IgD-negative memory B cell (primary cell): ENCODE data around the gene FOCAD. TPM values are rescaled to one million over a fixed set of nuclear protein-coding genes. Genes with fewer than 3 reads are reported as not detected.
"Not testable (repeated sequence)": the region's sequence is repeated elsewhere in the genome, so short reads cannot be mapped to it uniquely, and the experiment has no call there.

ENCODE experiments used
- H3K27ac Mint-ChIP-seq, 3 donors: one replicate each; pipeline ENCODE4 v1.8.0; 2020 to 2022; ENCODE audit warnings: mild to moderate bottlenecking in 3 of 3, mixed read lengths in 3 of 3, moderate library complexity in 1 of 3
- H3K27me3 Mint-ChIP-seq: one replicate; pipeline ENCODE4 v1.8.0; 2021; ENCODE audit warnings: mixed read lengths
- H3K36me3 Mint-ChIP-seq: one replicate; pipeline ENCODE4 v1.8.0; 2020; ENCODE audit warnings: mild to moderate bottlenecking, mixed read lengths
- H3K4me1 Mint-ChIP-seq, 3 donors: one replicate each; pipeline ENCODE4 v1.8.0; 2020 to 2022; ENCODE audit warnings: mixed read lengths in 3 of 3, mild to moderate bottlenecking in 1 of 3
- H3K4me3 Mint-ChIP-seq, 4 donors: one replicate each; pipeline ENCODE4 v1.8.0; 2020 to 2022; ENCODE audit warnings: mild to moderate bottlenecking in 4 of 4, mixed read lengths in 4 of 4, moderate library complexity in 3 of 4
- H3K9me3 Mint-ChIP-seq, 3 donors: one replicate each; pipeline ENCODE4 v1.8.0; 2020 to 2021; ENCODE audit warnings: mixed read lengths in 3 of 3, mild to moderate bottlenecking in 1 of 3
- polyA plus RNA-seq: library from polyadenylated mRNA; unstranded; fragments of 300-500 nt; fragmentation: Illumina TruSeq; gene quantifications from one replicate; pipeline ENCODE4 v1.2.3, GENCODE V29; 2021

Gene FOCAD
- polyA plus RNA-seq, 1 donor from 2014 or later, result 5.3 TPM

- Mint-ChIP-seq H3K27me3 (no peaks in the 10 kb centered on the region), H3K36me3 (peaks cover 6% of the 10 kb centered on the region), H3K27ac (no peak overlapping the region), H3K4me3 (no peak overlapping the region), H3K4me1 (peaks cover 0 to 4% (median 2%) of the 10 kb centered on the region in 3 donors), H3K9me3 (no peaks in the 10 kb centered on the region)
Measured at GRCh38 chr9:20945856-20946255, 261.8 kb downstream of the FOCAD start.

GRCh38 chr9:20948703-20949102 is 264.6 kb downstream of the FOCAD start:
- H3K9me3 Mint-ChIP-seq, result no peaks in the 10 kb centered on the region
- no peak overlapping the region for H3K27ac Mint-ChIP-seq
- H3K27me3 Mint-ChIP-seq, result no peaks in the 10 kb centered on the region
- H3K4me3 Mint-ChIP-seq, result no peak overlapping the region
- peaks cover 21% of the 10 kb centered on the region for H3K36me3 Mint-ChIP-seq
- H3K4me1 Mint-ChIP-seq, result peaks cover 0 to 1% (median 0%) of the 10 kb centered on the region in 3 donors

- no peaks in the 10 kb centered on the region for H3K27me3 Mint-ChIP-seq
- H3K27ac Mint-ChIP-seq, result no peak overlapping the region
- H3K4me1 Mint-ChIP-seq, result peaks cover 0 to 1% (median 0%) of the 10 kb centered on the region in 3 donors
- no peak overlapping the region for H3K4me3 Mint-ChIP-seq
- no peaks in the 10 kb centered on the region for H3K9me3 Mint-ChIP-seq
- peaks cover 18% of the 10 kb centered on the region for H3K36me3 Mint-ChIP-seq
Measured at GRCh38 chr9:20950707-20951106, 266.6 kb downstream of the FOCAD start.

GRCh38 chr9:20962536-20963225 is 278.6 kb downstream of the FOCAD start:
- no peaks in the 10 kb centered on the region for H3K27me3 Mint-ChIP-seq
- H3K27ac Mint-ChIP-seq, result no peak overlapping the region
- peaks cover 0 to 4% (median 0%) of the 10 kb centered on the region in 3 donors for H3K9me3 Mint-ChIP-seq
- peaks cover 16% of the 10 kb centered on the region for H3K36me3 Mint-ChIP-seq
- H3K4me1 Mint-ChIP-seq, result peaks cover 0 to 6% (median 0%) of the 10 kb centered on the region in 3 donors
- no peak overlapping the region for H3K4me3 Mint-ChIP-seq

GRCh38 chr9:20972684-20973083 is 288.6 kb downstream of the FOCAD start:
- Mint-ChIP-seq H3K4me1 (peaks cover 4 to 10% (median 7%) of the 10 kb centered on the region in 3 donors), H3K27ac (no peak overlapping the region), H3K36me3 (peaks cover under 1% of the 10 kb centered on the region), H3K27me3 (no peaks in the 10 kb centered on the region), H3K9me3 (peaks cover 2 to 14% (median 2%) of the 10 kb centered on the region in 3 donors), H3K4me3 (no peak overlapping the region)

- H3K9me3 Mint-ChIP-seq, result peaks cover 2 to 14% (median 2%) of the 10 kb centered on the region in 3 donors
- H3K27me3 Mint-ChIP-seq, H3K4me1 Mint-ChIP-seq, H3K4me3 Mint-ChIP-seq, H3K36me3 Mint-ChIP-seq, H3K27ac Mint-ChIP-seq: not testable (repeated sequence)
Measured at GRCh38 chr9:20973246-20973947, 289.3 kb downstream of the FOCAD start.

- H3K4me3 Mint-ChIP-seq, H3K36me3 Mint-ChIP-seq, H3K4me1 Mint-ChIP-seq: not testable (repeated sequence)
Measured at GRCh38 chr9:20974191-20974938, 290.3 kb downstream of the FOCAD start.

GRCh38 chr9:20978249-20978648 is 294.2 kb downstream of the FOCAD start:
- Mint-ChIP-seq H3K4me3 (no peak overlapping the region), H3K36me3 (peaks cover 6% of the 10 kb centered on the region), H3K27ac (no peak overlapping the region), H3K27me3 (no peaks in the 10 kb centered on the region), H3K4me1 (peaks cover 11 to 20% (median 13%) of the 10 kb centered on the region in 3 donors), H3K9me3 (peaks cover 0 to 14% (median 2%) of the 10 kb centered on the region in 3 donors)

More at GRCh38 chr9:20974191-20974938, 290.3 kb downstream of the FOCAD start:
- not testable (repeated sequence) for H3K27me3 Mint-ChIP-seq, H3K27ac Mint-ChIP-seq
- peaks cover 2 to 14% (median 2%) of the 10 kb centered on the region in 3 donors for H3K9me3 Mint-ChIP-seq

- Mint-ChIP-seq H3K4me3 (peak overlapping the region in 1 of 4 donors; percentile 32), H3K27ac (peak overlapping the region; percentile 4 to 43 (median 24)), H3K4me1 (peaks cover 8 to 16% (median 11%) of the 10 kb centered on the region in 3 donors), H3K36me3 (peaks cover 6% of the 10 kb centered on the region), H3K9me3 (peaks cover 0 to 9% (median 0%) of the 10 kb centered on the region in 3 donors), H3K27me3 (no peaks in the 10 kb centered on the region)
Measured at GRCh38 chr9:20980832-20981455, 296.9 kb downstream of the FOCAD start.

GRCh38 chr9:20981486-20981885 is 297.4 kb downstream of the FOCAD start:
- no peaks in the 10 kb centered on the region for H3K27me3 Mint-ChIP-seq
- peaks cover 6% of the 10 kb centered on the region for H3K36me3 Mint-ChIP-seq
- H3K27ac Mint-ChIP-seq, result peak overlapping the region in 1 of 3 donors; percentile 4
- no peak overlapping the region for H3K4me3 Mint-ChIP-seq
- peaks cover 0 to 7% (median 0%) of the 10 kb centered on the region in 3 donors for H3K9me3 Mint-ChIP-seq
- peaks cover 8 to 16% (median 11%) of the 10 kb centered on the region in 3 donors for H3K4me1 Mint-ChIP-seq

GRCh38 chr9:20984506-20984905 is 300.4 kb downstream of the FOCAD start:
- no peaks in the 10 kb centered on the region for H3K9me3 Mint-ChIP-seq
- peaks cover 3% of the 10 kb centered on the region for H3K36me3 Mint-ChIP-seq
- H3K4me1 Mint-ChIP-seq, result peaks cover 8 to 23% (median 11%) of the 10 kb centered on the region in 3 donors
- no peaks in the 10 kb centered on the region for H3K27me3 Mint-ChIP-seq
- H3K4me3 Mint-ChIP-seq, result no peak overlapping the region
- no peak overlapping the region for H3K27ac Mint-ChIP-seq

- H3K4me3 Mint-ChIP-seq, result no peak overlapping the region
- H3K27me3 Mint-ChIP-seq, result peaks cover 3% of the 10 kb centered on the region
- H3K9me3 Mint-ChIP-seq, result no peaks in the 10 kb centered on the region
- H3K4me1 Mint-ChIP-seq, result peaks cover 6 to 28% (median 13%) of the 10 kb centered on the region in 3 donors
- peaks cover 6% of the 10 kb centered on the region for H3K36me3 Mint-ChIP-seq
- H3K27ac Mint-ChIP-seq, result no peak overlapping the region
Measured at GRCh38 chr9:20985851-20986600, 302.0 kb downstream of the FOCAD start.

GRCh38 chr9:20987521-20987920 is 303.5 kb downstream of the FOCAD start:
- peaks cover 12% of the 10 kb centered on the region for H3K36me3 Mint-ChIP-seq
- H3K9me3 Mint-ChIP-seq, result no peaks in the 10 kb centered on the region
- no peak overlapping the region for H3K4me3 Mint-ChIP-seq

GRCh38 chr9:20988061-20988460 is 304.0 kb downstream of the FOCAD start:
- Mint-ChIP-seq H3K4me1 (peaks cover 2 to 31% (median 9%) of the 10 kb centered on the region in 3 donors), H3K9me3 (no peaks in the 10 kb centered on the region), H3K4me3 (no peak overlapping the region), H3K27me3 (peaks cover 3% of the 10 kb centered on the region), H3K36me3 (peaks cover 12% of the 10 kb centered on the region), H3K27ac (no peak overlapping the region)

More at GRCh38 chr9:20987521-20987920, 303.5 kb downstream of the FOCAD start:
- Mint-ChIP-seq H3K27me3 (peaks cover 3% of the 10 kb centered on the region), H3K4me1 (peaks cover 2 to 29% (median 9%) of the 10 kb centered on the region in 3 donors), H3K27ac (no peak overlapping the region)
